IMR-90 (cell line): Measurements from ENCODE around the gene TRPC4AP. TPM values are rescaled to one million over a fixed set of nuclear protein-coding genes. Genes with fewer than 3 reads are reported as not detected.

ENCODE experiments used
- ATAC-seq: fragments of 200-7000 bp; cut with Tn5 transposase; 2 replicates; pipeline ENCODE4 v1.9.1; 2020; ENCODE audit warnings: low read depth, mild to moderate bottlenecking, moderate library complexity
- BruUV-seq: library from RNA; stranded (reverse); fragments of 400-500 nt; replicated peaks from 2 replicates; lab custom pipeline; 2021; lab: Mats Ljungman, UMichigan
- CTCF ChIA-PET: fragments of 300-600 bp; formaldehyde crosslinking; extraction: SDS; loops from one replicate; lab custom pipeline; 2021; ENCODE audit warnings: antibody characterized with exemption; lab: Yijun Ruan, JAX
- POLR2A ChIA-PET: fragments of 300-600 bp; sonication (Branson Sonifier 250); formaldehyde crosslinking; loops from one replicate; lab custom pipeline; 2022; ENCODE audit warnings: antibody characterized with exemption; ENCODE audit not compliant: unreplicated experiment; lab: Charles Lee
- DNase-seq: peaks from one replicate; pipeline ENCODE4 v3.0.0; 2013
- H2AFZ ChIP-seq: replicated peaks from 2 replicates; pipeline ENCODE3; 2013; ENCODE audit warnings: low read length, mild to moderate bottlenecking; ENCODE audit not compliant: poor library complexity
- H2AK5ac ChIP-seq: 2 replicates; pipeline ENCODE4 v1.6.1; 2013; ENCODE audit warnings: low read depth, low read length, inconsistent platforms
- H2AK9ac ChIP-seq: replicated peaks from 2 replicates; pipeline ENCODE3; 2013; ENCODE audit warnings: mild to moderate bottlenecking, low read depth, low read length, moderate library complexity; ENCODE audit not compliant: poor library complexity
- H2BK120ac ChIP-seq: 2 replicates; pipeline ENCODE4 v1.6.1; 2013; ENCODE audit warnings: low read depth, low read length, inconsistent platforms
- H2BK15ac ChIP-seq: 3 replicates; pipeline ENCODE4 v1.6.1; 2013; ENCODE audit warnings: low read depth, low read length, inconsistent platforms
- H2BK20ac ChIP-seq: 2 replicates; pipeline ENCODE4 v1.6.1; 2013; ENCODE audit warnings: low read depth, mild to moderate bottlenecking, inconsistent platforms, low read length, moderate library complexity
- H2BK5ac ChIP-seq: 2 replicates; pipeline ENCODE4 v1.6.1; 2013; ENCODE audit warnings: mild to moderate bottlenecking, low read depth, low read length, inconsistent platforms; ENCODE audit not compliant: poor library complexity, severe bottlenecking
- H3K14ac ChIP-seq: replicated peaks from 2 replicates; pipeline ENCODE4 v1.6.1; 2013; ENCODE audit warnings: low read depth, low read length, inconsistent platforms
- H3K18ac ChIP-seq: 2 replicates; pipeline ENCODE4 v1.6.1; 2013; ENCODE audit warnings: low read depth, low read length, control low read depth
- H3K23ac ChIP-seq: 2 replicates; pipeline ENCODE4 v1.6.1; 2013; ENCODE audit warnings: low read depth, low read length, inconsistent platforms
- H3K27ac ChIP-seq: 2 replicates; pipeline ENCODE4 v1.5.1; 2013; ENCODE audit warnings: mild to moderate bottlenecking, control low read depth, low read length; ENCODE audit not compliant: insufficient read depth
- H3K27me3 ChIP-seq: 2 replicates; pipeline ENCODE4 v1.6.1; 2013; ENCODE audit warnings: low read length; ENCODE audit not compliant: control insufficient read depth, insufficient read depth
- H3K36me3 ChIP-seq: 2 replicates; pipeline ENCODE4 v1.6.1; 2013; ENCODE audit warnings: low read length, mixed read lengths; ENCODE audit not compliant: control insufficient read depth, insufficient read depth
- H3K4ac ChIP-seq: 2 replicates; pipeline ENCODE4 v1.6.1; 2013; ENCODE audit warnings: low read depth, low read length, inconsistent platforms
- H3K4me1 ChIP-seq: 2 replicates; pipeline ENCODE4 v1.6.1; 2013; ENCODE audit warnings: low read length, mixed read lengths; ENCODE audit not compliant: control insufficient read depth, insufficient read depth
- H3K4me2 ChIP-seq: 2 replicates; pipeline ENCODE4 v1.6.1; 2013; ENCODE audit warnings: low read depth, mild to moderate bottlenecking, control low read depth, low read length, moderate library complexity
- H3K4me3 ChIP-seq: 2 replicates; pipeline ENCODE4 v1.5.1; 2013; ENCODE audit warnings: low read depth, mild to moderate bottlenecking, control low read depth, low read length, moderate library complexity; ENCODE audit not compliant: insufficient read depth
- H3K56ac ChIP-seq: 2 replicates; pipeline ENCODE4 v1.6.1; 2013; ENCODE audit warnings: low read length, inconsistent platforms; ENCODE audit not compliant: insufficient read depth; ENCODE audit errors: extremely low read depth
- H3K79me1 ChIP-seq, 2 experiments: 2 replicates each; pipeline ENCODE4 v1.6.1; 2013; ENCODE audit warnings: low read length in 2 of 2, inconsistent platforms in 1 of 2, low read depth in 1 of 2
- H3K9ac ChIP-seq: 2 replicates; pipeline ENCODE4 v1.6.1; 2013; ENCODE audit warnings: low read depth, low read length, control low read depth
- H3K9me1 ChIP-seq: 2 replicates; pipeline ENCODE4 v1.6.1; 2013; ENCODE audit warnings: low read length, inconsistent platforms; ENCODE audit not compliant: insufficient read depth
- H3K9me3 ChIP-seq: 2 replicates; pipeline ENCODE4 v1.6.1; 2013; ENCODE audit warnings: low read length; ENCODE audit not compliant: control insufficient read depth, insufficient read depth
- H4K20me1 ChIP-seq: 2 replicates; pipeline ENCODE4 v1.6.1; 2013; ENCODE audit warnings: low read length, inconsistent platforms; ENCODE audit not compliant: insufficient read depth
- H4K5ac ChIP-seq: 2 replicates; pipeline ENCODE4 v1.6.1; 2013; ENCODE audit warnings: mild to moderate bottlenecking, low read depth, low read length, control low read depth
- H4K8ac ChIP-seq, 2 experiments: 2 replicates each; pipeline ENCODE4 v1.6.1; 2013; ENCODE audit warnings: low read depth in 2 of 2, low read length in 2 of 2, control low read depth in 1 of 2, inconsistent platforms in 1 of 2
- H4K91ac ChIP-seq: 2 replicates; pipeline ENCODE4 v1.6.1; 2013; ENCODE audit warnings: low read depth, low read length, inconsistent platforms; ENCODE audit not compliant: insufficient read depth
- BHLHE40 ChIP-seq: fragments of 150-350 bp; IDR thresholded peaks from 2 replicates; pipeline ENCODE4 v1.6.1; 2016; ENCODE audit warnings: mild to moderate bottlenecking, low read depth, low read length
- CHD1 ChIP-seq: IDR thresholded peaks from 2 replicates; pipeline ENCODE4 v1.6.1; 2012; ENCODE audit warnings: low read depth, low read length, improper control_type of control experiment
- CTCF ChIP-seq: conservative IDR thresholded peaks from 2 replicates; pipeline ENCODE4 v1.5.1; 2012; ENCODE audit warnings: mild to moderate bottlenecking, low read depth, low read length, improper control_type of control experiment
- ELK1 ChIP-seq: fragments of 150-350 bp; IDR thresholded peaks from 2 replicates; pipeline ENCODE4 v1.6.1; 2016; ENCODE audit warnings: low read depth, mild to moderate bottlenecking, low read length, moderate library complexity, borderline replicate concordance
- MAFK ChIP-seq: IDR thresholded peaks from 2 replicates; pipeline ENCODE4 v1.6.1; 2012; ENCODE audit warnings: low read depth, low read length, improper control_type of control experiment
- NFE2L2 ChIP-seq: fragments of 150-350 bp; IDR thresholded peaks from 2 replicates; pipeline ENCODE4 v1.6.1; 2016; ENCODE audit warnings: low read depth, mild to moderate bottlenecking, low read length
- RAD21 ChIP-seq: IDR thresholded peaks from 2 replicates; pipeline ENCODE4 v1.6.1; 2012; ENCODE audit warnings: low read length, improper control_type of control experiment
- RFX5 ChIP-seq: IDR thresholded peaks from 2 replicates; pipeline ENCODE4 v1.8.0; 2012; ENCODE audit warnings: low read depth, mild to moderate bottlenecking, low read length, moderate library complexity
- SMC3 ChIP-seq: fragments of 150-350 bp; IDR thresholded peaks from 2 replicates; pipeline ENCODE4 v1.6.1; 2016; ENCODE audit warnings: low read depth, mild to moderate bottlenecking, antibody characterized with exemption, low read length, moderate library complexity
- USF2 ChIP-seq: fragments of 150-350 bp; IDR thresholded peaks from 2 replicates; pipeline ENCODE4 v1.6.1; 2017; ENCODE audit warnings: mild to moderate bottlenecking, antibody characterized with exemption, low read length, low read depth
- WGBS, 2 experiments: methylation state at CpG; one replicate each; pipeline versions ENCODE4 v1.1.5 to v1.1.7; 2013; ENCODE audit warnings: missing lambda C conversion rate in 2 of 2; ENCODE audit not compliant: insufficient read length in 1 of 2; ENCODE audit errors: extremely low coverage in 2 of 2; 5-methylcytosine and 5-hydroxymethylcytosine counted together
- dilution Hi-C: fragments of 300-500 bp; cut with HindIII; formaldehyde crosslinking; loops from one replicate; pipeline ENCODE4 v1.14.3; 2018; ENCODE audit warnings: low sequenced_read_pairs; ENCODE audit not compliant: unreplicated experiment
- in situ Hi-C: fragments of 300-500 bp; cut with MboI; formaldehyde crosslinking; loops from 3 replicates; pipeline ENCODE4 v1.14.3; 2019; ENCODE audit warnings: low sequenced_read_pairs, inconsistent platforms, mixed read lengths
- intact Hi-C: fragments of 100-400 bp; cut with micrococcal nuclease; formaldehyde crosslinking; loops from 2 replicates; pipeline ENCODE4 v1.10.0; 2022
- polyA plus RNA-seq, 3 experiments: library from polyadenylated mRNA; depleted of rRNA; stranded (reverse); fragments of >200 nt; gene quantifications; 2 replicates each; pipeline ENCODE4 v1.2.3, GENCODE V29; 2012; ENCODE audit warnings: low replicate concordance in 1 of 3
- total RNA-seq: library from RNA; depleted of rRNA; stranded (reverse); fragments of >200 nt; gene quantifications from 2 replicates; pipeline ENCODE4 v1.2.3, GENCODE V29; 2012

Gene TRPC4AP
- total and polyA plus RNA-seq, 2 of the 4 experiments (the other 2 are of a cell fraction), result 41.0 to 81.0 TPM

GRCh38 chr20:35006009-35006408 lies 86.6 kb downstream of the TRPC4AP start:
- no TSS peak for BruUV-seq
- Histone ChIP-seq H3K36me3 (peaks cover 92% of the 10 kb centered on the region), H3K9me3 (no peaks in the 10 kb centered on the region), H3K23ac (no peak overlapping the region), H2BK120ac (no peak overlapping the region), H3K4ac (no peak overlapping the region), H4K91ac (no peak overlapping the region), H3K18ac (no peak overlapping the region), H3K4me1 (no peaks in the 10 kb centered on the region), H3K9me1 (0 out of 2 replicates have a peak, but pooled peaks cover 5% of the 10 kb centered on the region), H3K9ac (no peak overlapping the region), H3K4me3 (no peak overlapping the region), H2BK5ac (no peak overlapping the region), H4K20me1 (peaks cover 18% of the 10 kb centered on the region; the same call in 1 of the 2 replicates), H3K27me3 (no peaks in the 10 kb centered on the region), H2BK15ac (no peak overlapping the region), H3K56ac (no peak overlapping the region), H3K4me2 (no peak overlapping the region), H2AK9ac (no peak overlapping the region), H4K8ac (no peak overlapping the region), H3K14ac (no peak overlapping the region), H3K27ac (no peak overlapping the region), H2AFZ (no peak overlapping the region), H4K5ac (no peak overlapping the region), H2BK20ac (no peak overlapping the region), H2AK5ac (no peak overlapping the region), H3K79me1 (peaks cover 4 to 26% of the 10 kb centered on the region in 2 experiments)
- ChIA-PET POLR2A (interaction anchor here (0.5 kb wide), 1 partner anchor 45 kb away, joined by 4 read pairs; no protein-coding TSS in a partner anchor), CTCF (no interaction called here)
- ATAC-seq, result no peak
- intact Hi-C loops (no loop called here), dilution Hi-C loops (no loop called here), in situ Hi-C loops (no loop called here)
- 75% methylated on average over 4 of the region's 11 CpGs; no CpG with 5 or more reads in 1 of the 2 experiments for WGBS, 2 experiments
- TF ChIP-seq USF2 (no peak), BHLHE40 (no peak), CTCF (no peak), SMC3 (no peak), RAD21 (no peak), NFE2L2 (no peak), CHD1 (no peak), MAFK (no peak), ELK1 (no peak), RFX5 (no peak)
- DNase-seq, result no peak
